Ovary (tissue), 9 donors: ENCODE data around the gene ADAM17. TPM values are rescaled to one million over a fixed set of nuclear protein-coding genes. Genes with fewer than 3 reads are reported as not detected.

Source experiments
- DNase-seq, 5 donors: peaks; one replicate each; pipeline ENCODE4 v3.0.0-alpha.2; 2019 to 2020
- H3K27ac ChIP-seq, 2 donors: fragments of 200-600 bp; one replicate each; pipeline versions ENCODE4 v1.5.1 to v1.8.0; 2019 to 2022
- H3K27me3 ChIP-seq: fragments of 200-600 bp; one replicate; pipeline ENCODE4 v1.8.0; 2022
- H3K36me3 ChIP-seq: fragments of 200-600 bp; sonication (generic); one replicate; pipeline ENCODE4 v1.5.1; 2019
- H3K4me1 ChIP-seq: one replicate; pipeline ENCODE4 v1.8.1; 2013; ENCODE audit warnings: mild to moderate bottlenecking, moderate library complexity; ENCODE audit not compliant: insufficient read depth
- H3K4me3 ChIP-seq: fragments of 200-600 bp; sonication (generic); one replicate; pipeline ENCODE4 v1.5.1; 2017
- H3K9me3 ChIP-seq, 2 donors: fragments of 200-600 bp in 1 of 2; sonication (generic) in 1 of 2; one replicate each; pipeline versions ENCODE4 v1.5.1 to v1.8.1; 2013 to 2019; ENCODE audit warnings: mild to moderate bottlenecking in 1 of 2, moderate library complexity in 1 of 2
- CTCF ChIP-seq, 3 donors: fragments of 450-650 bp in 2 of 3; fragments of 200-600 bp in 1 of 3; IDR thresholded peaks; one replicate each; pipeline versions ENCODE4 v1.5.1 to v1.8.0; 2016 to 2022; ENCODE audit warnings: antibody characterized with exemption in 3 of 3, mild to moderate bottlenecking in 1 of 3
- EP300 ChIP-seq: sonication (generic); formaldehyde crosslinking; IDR thresholded peaks from one replicate; pipeline ENCODE4 v1.6.1; 2017; ENCODE audit warnings: antibody characterized with exemption
- POLR2A ChIP-seq: fragments of 450-650 bp; IDR thresholded peaks from one replicate; pipeline ENCODE4 v1.6.1; 2017; ENCODE audit warnings: antibody characterized with exemption, mild to moderate bottlenecking, moderate library complexity
- WGBS, 3 donors: extraction: QIAGEN DNeasy Blood & Tissue Kit in 1 of 3; methylation state at CpG; one replicate each; pipeline versions ENCODE4 v1.1.5 to v1.1.7; 2013 to 2017; 5-methylcytosine and 5-hydroxymethylcytosine counted together
- intact Hi-C, 4 donors: fragments of 100-400 bp; cut with DNase I; formaldehyde crosslinking; loops; one replicate each; pipeline versions ENCODE4 v1.11.0 to v1.15.1; 2022 to 2023
- polyA plus RNA-seq, 2 donors: library from polyadenylated mRNA; stranded (reverse); fragments of 200-250 nt in 1 of 2; fragments of 350-450 nt in 1 of 2; fragmentation: Illumina TruSeq in 1 of 2; extraction: RNeasy Lipid Tissue Mini Kit (QIAGEN cat#74804) in 1 of 2; gene quantifications; one replicate each; pipeline ENCODE4 v1.2.3, GENCODE V29; 2013 to 2014
- total RNA-seq, 7 donors: library from RNA; depleted of rRNA in 2 of 7; stranded (reverse); fragments of >200 nt in 2 of 7; fragmentation: NEBNext Ultra II Directional in 3 of 7; extraction: Animal tissue kit (Norgen Biotek cat#: 25700) in 3 of 7; gene quantifications; one replicate each; pipeline versions ENCODE4 v1.1.0 to v1.2.4, GENCODE V29; 2016 to 2023
- donor health status: DM: no; HTN: no; CAD: no; lungs with moderate emphysema.
- donor health status: DM: no; HTN: no; CAD: no.
- donor health status: Bipolar disorder and iron deficiency.
- donor health status: DM: yes; HTN: yes; CAD: no.
- donor health status: DM: no; HTN: no; CAD: no.
- donor health status: DM: yes; HTN: yes; CAD: no.

The ADAM17 gene
- total and polyA plus RNA-seq, 9 donors: 10.2 to 46.6 (median 27.8) TPM

- Histone ChIP-seq H3K36me3 (no peaks in the 10 kb centered on the region), H3K27ac (no peak overlapping the region), H3K4me3 (no peak overlapping the region), H3K4me1 (peaks cover 23% of the 10 kb centered on the region), H3K27me3 (no peaks in the 10 kb centered on the region), H3K9me3 (no peaks in the 10 kb centered on the region)
- intact Hi-C loops: no loop called here
- TF ChIP-seq CTCF (IDR thresholded peaks at IDR 0.05) (no peak), EP300 (no peak), POLR2A (no peak)
- DNase-seq: no peak
- WGBS, 3 donors: 46 to 57% (median 56%) methylated on average over 1 of the region's 1 CpG
Observed at GRCh38 chr2:9543557-9543956, 12.1 kb downstream of the ADAM17 start.

- 7 to 22% (median 13%) methylated on average over 5 of the region's 5 CpGs for WGBS, 3 donors
- no peak for TF ChIP-seq CTCF (IDR thresholded peaks at IDR 0.05)
- TF ChIP-seq POLR2A: no peak
- no peak for TF ChIP-seq EP300
- no peak overlapping the region for H3K4me3 ChIP-seq
Observed at GRCh38 chr2:9539531-9539930, 16.1 kb downstream of the ADAM17 start.

GRCh38 chr2:9538000-9538507, 17.6 kb downstream of the ADAM17 start:
- no peaks in the 10 kb centered on the region for H3K4me1 ChIP-seq
- H3K27ac ChIP-seq: peak overlapping the region in 1 of 2 donors; percentile 73
- no peak for DNase-seq
- intact Hi-C loops: no loop called here
- H3K4me3 ChIP-seq: no peak overlapping the region
- TF ChIP-seq CTCF (IDR thresholded peaks at IDR 0.05) (no peak), POLR2A (no peak), EP300 (no peak)
- no peaks in the 10 kb centered on the region for H3K27me3 ChIP-seq
- 0 to 3% (median 2%) methylated on average over 2 of the region's 2 CpGs for WGBS, 3 donors
- H3K9me3 ChIP-seq: no peaks in the 10 kb centered on the region
- H3K36me3 ChIP-seq: no peaks in the 10 kb centered on the region

More at GRCh38 chr2:9539531-9539930, 16.1 kb downstream of the ADAM17 start:
- Histone ChIP-seq H3K4me1 (peaks cover 3% of the 10 kb centered on the region), H3K27ac (peak overlapping the region in 1 of 2 donors; percentile 73), H3K9me3 (no peaks in the 10 kb centered on the region), H3K36me3 (no peaks in the 10 kb centered on the region), H3K27me3 (no peaks in the 10 kb centered on the region)
- intact Hi-C loops: no loop called here
- DNase-seq: no peak

- WGBS, 3 donors: 64 to 76% (median 70%) methylated on average over 6 of the region's 6 CpGs
- DNase-seq: no peak
- Histone ChIP-seq H3K9me3 (no peaks in the 10 kb centered on the region), H3K36me3 (no peaks in the 10 kb centered on the region), H3K27me3 (no peaks in the 10 kb centered on the region), H3K4me3 (no peak overlapping the region), H3K27ac (no peak overlapping the region), H3K4me1 (no peaks in the 10 kb centered on the region)
- no peak for TF ChIP-seq EP300
- no peak for TF ChIP-seq CTCF (IDR thresholded peaks at IDR 0.05)
- no peak for TF ChIP-seq POLR2A
- intact Hi-C loops: no loop called here
Observed at GRCh38 chr2:9536504-9536903, 19.1 kb downstream of the ADAM17 start.
